DND-41 (cell line): Measurements from ENCODE around the gene DNAH17.

Experiments used
- ATAC-seq: fragments of 200-7000 bp; cut with Tn5 transposase; 3 replicates; pipeline ENCODE4 v1.9.1; 2021; ENCODE audit warnings: low read depth; ENCODE audit not compliant: insufficient read depth
- DNase-seq: peaks from one replicate; pipeline ENCODE4 v3.0.0-alpha.2; 2020
- H2AFZ ChIP-seq: 2 replicates; pipeline ENCODE4 v1.6.0; 2012; ENCODE audit warnings: low read depth, low read length
- H3K27ac ChIP-seq: 2 replicates; pipeline ENCODE4 v1.5.1; 2012; ENCODE audit warnings: low read length, inconsistent platforms
- H3K27me3 ChIP-seq: fragments of 200-600 bp; sonication (generic); 2 replicates; pipeline ENCODE4 v1.6.0; 2012; ENCODE audit warnings: low read length, mild to moderate bottlenecking, inconsistent platforms; ENCODE audit not compliant: insufficient read depth, poor library complexity
- H3K36me3 ChIP-seq: 2 replicates; pipeline ENCODE4 v1.5.1; 2012; ENCODE audit warnings: low read length, inconsistent platforms; ENCODE audit not compliant: insufficient read depth
- H3K4me1 ChIP-seq: 2 replicates; pipeline ENCODE4 v1.5.1; 2012; ENCODE audit warnings: mild to moderate bottlenecking, low read length; ENCODE audit not compliant: insufficient read depth
- H3K4me2 ChIP-seq: 2 replicates; pipeline ENCODE4 v1.6.0; 2012; ENCODE audit warnings: mild to moderate bottlenecking, moderate library complexity, low read length, inconsistent platforms; ENCODE audit not compliant: insufficient read depth
- H3K4me3 ChIP-seq, 2 experiments: fragments of 200-600 bp in 1 of 2; shearing (Covaris generic) in 1 of 2; 2 replicates each; pipeline ENCODE4 v1.5.1; 2012 to 2016; ENCODE audit warnings: inconsistent platforms in 2 of 2, low read length in 2 of 2, mild to moderate bottlenecking in 2 of 2, low read depth in 1 of 2, moderate library complexity in 1 of 2
- H3K79me2 ChIP-seq: 2 replicates; pipeline ENCODE4 v1.6.0; 2012; ENCODE audit warnings: low read length, inconsistent platforms; ENCODE audit not compliant: insufficient read depth
- H3K9ac ChIP-seq: 2 replicates; pipeline ENCODE4 v1.6.0; 2012; ENCODE audit warnings: low read depth, mild to moderate bottlenecking, inconsistent platforms, low read length, moderate library complexity
- H3K9me3 ChIP-seq: 2 replicates; pipeline ENCODE4 v1.5.1; 2012; ENCODE audit warnings: low read length, moderate library complexity, mild to moderate bottlenecking, inconsistent platforms; ENCODE audit not compliant: insufficient read depth, severe bottlenecking
- H4K20me1 ChIP-seq: 2 replicates; pipeline ENCODE4 v1.6.0; 2012; ENCODE audit warnings: low read length; ENCODE audit not compliant: insufficient read depth
- EZH2 ChIP-seq: IDR thresholded peaks from 3 replicates; pipeline ENCODE4 v1.6.1; 2012; ENCODE audit warnings: borderline replicate concordance, low read depth, mild to moderate bottlenecking, moderate library complexity, low read length, inconsistent platforms; ENCODE audit not compliant: severe bottlenecking
- TF ChIP-seq, protein P1 (sequence below): IDR thresholded peaks from 2 replicates; pipeline ENCODE4 v1.5.1; 2012; ENCODE audit warnings: borderline replicate concordance, low read length, moderate library complexity, mild to moderate bottlenecking; ENCODE audit not compliant: poor library complexity, severe bottlenecking; ENCODE audit errors: extremely low read depth

The DNAH17 gene

DNA sequence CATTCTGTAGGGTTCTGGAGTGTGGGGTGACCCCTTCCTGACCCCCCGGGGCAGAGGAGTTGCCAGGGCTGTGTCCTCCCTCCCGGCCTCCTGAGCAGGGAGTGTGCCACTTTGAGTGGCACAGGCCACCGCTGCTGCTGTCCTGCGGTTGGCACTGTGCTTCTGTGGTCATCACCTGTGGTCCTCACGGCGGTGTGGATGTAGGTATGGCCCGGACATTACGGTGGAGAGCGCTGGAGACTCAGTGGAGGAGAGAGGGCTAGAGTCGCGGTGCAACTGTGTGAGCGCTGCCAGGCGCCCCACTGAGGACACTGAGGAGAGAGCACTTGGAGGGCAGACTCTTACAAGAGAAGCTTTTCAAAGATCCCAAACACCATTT is 159.7 kb downstream of the DNAH17 start:
- Histone ChIP-seq H3K27ac (no peak overlapping the region), H3K36me3 (peaks cover 90% of the 10 kb centered on the region), H4K20me1 (peaks cover 58% of the 10 kb centered on the region), H3K4me3 (no peak overlapping the region), H3K79me2 (0 out of 2 replicates have a peak, but pooled peaks cover 6% of the 10 kb centered on the region), H2AFZ (no peak overlapping the region), H3K27me3 (no peaks in the 10 kb centered on the region), H3K9ac (no peak overlapping the region), H3K4me1 (no peaks in the 10 kb centered on the region), H3K9me3 (no peaks in the 10 kb centered on the region), H3K4me2 (no peak overlapping the region)
- TF ChIP-seq EZH2 = no peak
- TF ChIP-seq, protein P1, sequence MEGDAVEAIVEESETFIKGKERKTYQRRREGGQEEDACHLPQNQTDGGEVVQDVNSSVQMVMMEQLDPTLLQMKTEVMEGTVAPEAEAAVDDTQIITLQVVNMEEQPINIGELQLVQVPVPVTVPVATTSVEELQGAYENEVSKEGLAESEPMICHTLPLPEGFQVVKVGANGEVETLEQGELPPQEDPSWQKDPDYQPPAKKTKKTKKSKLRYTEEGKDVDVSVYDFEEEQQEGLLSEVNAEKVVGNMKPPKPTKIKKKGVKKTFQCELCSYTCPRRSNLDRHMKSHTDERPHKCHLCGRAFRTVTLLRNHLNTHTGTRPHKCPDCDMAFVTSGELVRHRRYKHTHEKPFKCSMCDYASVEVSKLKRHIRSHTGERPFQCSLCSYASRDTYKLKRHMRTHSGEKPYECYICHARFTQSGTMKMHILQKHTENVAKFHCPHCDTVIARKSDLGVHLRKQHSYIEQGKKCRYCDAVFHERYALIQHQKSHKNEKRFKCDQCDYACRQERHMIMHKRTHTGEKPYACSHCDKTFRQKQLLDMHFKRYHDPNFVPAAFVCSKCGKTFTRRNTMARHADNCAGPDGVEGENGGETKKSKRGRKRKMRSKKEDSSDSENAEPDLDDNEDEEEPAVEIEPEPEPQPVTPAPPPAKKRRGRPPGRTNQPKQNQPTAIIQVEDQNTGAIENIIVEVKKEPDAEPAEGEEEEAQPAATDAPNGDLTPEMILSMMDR = no peak
- ATAC-seq (no peak), DNase-seq (no peak)

DNA sequence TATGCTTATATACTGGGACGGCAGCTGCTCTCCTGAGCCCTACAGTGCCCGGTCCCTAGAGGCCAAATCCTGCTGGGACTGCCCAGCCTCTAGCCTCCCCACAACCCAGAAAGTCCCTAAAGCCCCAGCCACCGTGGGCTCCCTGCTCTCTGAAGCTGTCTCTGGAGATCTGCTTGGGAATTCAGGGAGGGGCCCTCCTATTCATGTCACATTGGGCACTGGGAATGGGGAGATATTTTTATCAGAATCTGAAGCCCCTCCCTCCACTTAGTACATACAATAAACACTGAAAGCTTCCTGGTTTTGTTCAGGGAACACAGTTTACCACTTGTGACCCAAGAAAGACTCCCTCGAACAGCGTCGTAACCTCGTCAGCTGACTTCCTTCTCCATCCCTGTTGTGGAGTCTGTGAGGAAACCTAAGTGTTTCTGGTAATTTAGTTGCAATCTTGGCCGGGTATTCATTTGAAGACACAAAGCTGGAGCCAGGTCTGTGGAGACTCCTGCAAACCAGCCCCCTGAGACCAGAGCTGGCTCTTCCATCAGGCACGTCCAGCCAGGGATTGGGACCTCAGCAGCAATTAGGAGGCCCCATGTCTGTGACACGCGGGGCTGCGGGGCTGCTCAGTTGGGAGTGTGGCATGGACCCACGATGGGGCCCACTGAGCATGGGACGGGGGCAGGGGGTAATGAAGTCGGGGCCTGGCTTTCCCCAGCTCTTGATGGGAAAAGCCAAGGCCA is 160.2 kb downstream of the DNAH17 start:
- no peak overlapping the region for H3K27ac ChIP-seq

DNA sequence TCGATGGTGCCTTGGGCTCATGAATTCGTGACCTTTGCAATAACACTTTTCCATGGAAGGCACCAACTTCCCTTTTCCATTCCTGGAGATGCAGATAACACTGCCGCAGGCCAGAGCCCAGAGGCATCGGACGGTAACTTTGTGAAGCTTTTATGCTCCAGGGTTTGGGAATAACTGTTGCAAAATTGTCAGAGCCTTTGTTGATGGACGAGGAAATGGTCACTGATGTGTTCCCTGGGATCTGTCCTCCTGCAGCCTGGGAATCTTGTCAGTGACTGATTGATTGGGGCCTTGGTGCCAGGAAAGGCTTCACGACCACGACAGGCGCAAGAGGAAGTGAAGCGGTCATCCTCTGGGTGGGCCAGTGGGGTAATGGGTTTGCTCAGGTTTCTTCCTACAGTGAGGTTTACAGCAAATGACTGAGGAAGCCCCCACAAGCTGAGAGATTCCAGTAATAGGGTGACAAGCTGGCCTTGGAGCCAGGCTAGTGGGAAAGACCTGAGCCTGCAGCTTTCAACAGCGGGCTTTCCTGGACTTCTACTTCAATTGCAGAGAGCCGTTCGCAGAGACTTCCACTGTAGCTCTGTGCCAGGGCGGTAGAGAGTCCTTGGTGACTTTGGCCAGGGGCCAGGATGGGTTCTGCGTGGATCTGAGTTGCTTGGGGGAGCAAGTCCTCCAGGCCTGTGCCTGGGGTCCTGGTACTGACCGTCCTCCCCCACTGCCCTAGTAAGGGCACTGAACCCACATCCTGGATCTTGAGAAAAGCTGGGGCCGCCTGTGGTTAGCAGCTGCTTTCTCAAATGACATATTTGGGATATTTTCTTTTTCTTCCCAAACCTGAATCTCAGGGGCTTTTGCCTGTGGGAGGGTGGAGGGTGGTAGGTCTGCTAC is 161.1 kb downstream of the DNAH17 start:
- no peak overlapping the region for H2AFZ ChIP-seq
- H3K9me3 ChIP-seq = no peaks in the 10 kb centered on the region
- no peaks in the 10 kb centered on the region for H3K4me1 ChIP-seq
- H3K4me3 ChIP-seq = no peak overlapping the region
- H3K27ac ChIP-seq = no peak overlapping the region
- DNase-seq (no peak), ATAC-seq (no peak)
- H3K36me3 ChIP-seq = peaks cover 89% of the 10 kb centered on the region
- peaks cover 61% of the 10 kb centered on the region for H4K20me1 ChIP-seq
- H3K27me3 ChIP-seq = no peaks in the 10 kb centered on the region
- no peak overlapping the region for H3K4me2 ChIP-seq
- no peak overlapping the region for H3K9ac ChIP-seq
- no peak for TF ChIP-seq EZH2
- TF ChIP-seq, protein P1 = no peak
- H3K79me2 ChIP-seq = peaks cover 7% of the 10 kb centered on the region; the same call in 1 of the 2 replicates

More for the DNA sequence above, 160.2 kb downstream of the DNAH17 start:
- TF ChIP-seq, protein P1 = no peak
- no peak for TF ChIP-seq EZH2
- H3K9ac ChIP-seq = no peak overlapping the region
- H3K9me3 ChIP-seq = no peaks in the 10 kb centered on the region
- ATAC-seq (no peak), DNase-seq (no peak)
- peaks cover 62% of the 10 kb centered on the region for H4K20me1 ChIP-seq
- H3K27me3 ChIP-seq = no peaks in the 10 kb centered on the region
- H2AFZ ChIP-seq = no peak overlapping the region
- H3K4me2 ChIP-seq = no peak overlapping the region
- H3K79me2 ChIP-seq = peaks cover 7% of the 10 kb centered on the region; the same call in 1 of the 2 replicates
- H3K4me3 ChIP-seq = no peak overlapping the region
- peaks cover 90% of the 10 kb centered on the region for H3K36me3 ChIP-seq
- H3K4me1 ChIP-seq = no peaks in the 10 kb centered on the region
